Measurements from ENCODE around the gene TCERG1L.

- no peak for TF ChIP-seq TAF1 (IDR thresholded peaks at IDR 0.05; ENCODE audit: borderline replicate concordance, insufficient read depth, low read length)
- no peak for TF ChIP-seq SIN3A (IDR thresholded peaks at IDR 0.05; ENCODE audit: borderline replicate concordance, insufficient read depth, low read length)
Observed at GRCh38 chr10:131181456-131181855, 130.1 kb downstream of the TCERG1L start.
